Left ventricle myocardium inferior (tissue), 1 donor: ENCODE results near the gene SLAMF1. TPM values are rescaled to one million over a fixed set of nuclear protein-coding genes. Genes with fewer than 3 reads are reported as not detected.

Experiments used
- DNase-seq: peaks from one replicate; pipeline ENCODE4 v3.0.0-alpha.2; 2020
- H3K27ac ChIP-seq: fragments of 200-600 bp; replicated peaks from 2 replicates; pipeline ENCODE4 v1.8.0; 2021
- H3K27me3 ChIP-seq: fragments of 200-600 bp; 2 replicates; pipeline ENCODE4 v1.8.0; 2021; ENCODE audit warnings: low read depth
- H3K36me3 ChIP-seq: fragments of 200-600 bp; 2 replicates; pipeline ENCODE4 v1.8.0; 2021
- H3K4me1 ChIP-seq: fragments of 200-600 bp; 2 replicates; pipeline ENCODE4 v1.8.0; 2021
- H3K4me3 ChIP-seq: fragments of 200-600 bp; 2 replicates; pipeline ENCODE4 v1.8.0; 2021; ENCODE audit warnings: mild to moderate bottlenecking, moderate library complexity
- H3K9me3 ChIP-seq: fragments of 200-600 bp; replicated peaks from 2 replicates; pipeline ENCODE4 v1.8.0; 2021
- CTCF ChIP-seq: fragments of 200-600 bp; IDR thresholded peaks from 2 replicates; pipeline ENCODE4 v1.8.0; 2021; ENCODE audit warnings: antibody characterized with exemption, mild to moderate bottlenecking, borderline replicate concordance
- intact Hi-C: fragments of 100-400 bp; cut with micrococcal nuclease; formaldehyde crosslinking; loops from one replicate; pipeline ENCODE4 v1.11.0; 2022
- total RNA-seq: library from RNA; stranded (reverse); fragmentation: NEBNext Ultra II Directional; extraction: Animal tissue kit (Norgen Biotek cat#: 25700); gene quantifications from one replicate; pipeline ENCODE4 v1.2.1, GENCODE V29; 2021
- donor health status: DM: no; HTN: yes; CAD: no; lungs with severe emphysema.

SLAMF1 gene
- total RNA-seq, 1 donor from 2014 or later: not detected

DNA sequence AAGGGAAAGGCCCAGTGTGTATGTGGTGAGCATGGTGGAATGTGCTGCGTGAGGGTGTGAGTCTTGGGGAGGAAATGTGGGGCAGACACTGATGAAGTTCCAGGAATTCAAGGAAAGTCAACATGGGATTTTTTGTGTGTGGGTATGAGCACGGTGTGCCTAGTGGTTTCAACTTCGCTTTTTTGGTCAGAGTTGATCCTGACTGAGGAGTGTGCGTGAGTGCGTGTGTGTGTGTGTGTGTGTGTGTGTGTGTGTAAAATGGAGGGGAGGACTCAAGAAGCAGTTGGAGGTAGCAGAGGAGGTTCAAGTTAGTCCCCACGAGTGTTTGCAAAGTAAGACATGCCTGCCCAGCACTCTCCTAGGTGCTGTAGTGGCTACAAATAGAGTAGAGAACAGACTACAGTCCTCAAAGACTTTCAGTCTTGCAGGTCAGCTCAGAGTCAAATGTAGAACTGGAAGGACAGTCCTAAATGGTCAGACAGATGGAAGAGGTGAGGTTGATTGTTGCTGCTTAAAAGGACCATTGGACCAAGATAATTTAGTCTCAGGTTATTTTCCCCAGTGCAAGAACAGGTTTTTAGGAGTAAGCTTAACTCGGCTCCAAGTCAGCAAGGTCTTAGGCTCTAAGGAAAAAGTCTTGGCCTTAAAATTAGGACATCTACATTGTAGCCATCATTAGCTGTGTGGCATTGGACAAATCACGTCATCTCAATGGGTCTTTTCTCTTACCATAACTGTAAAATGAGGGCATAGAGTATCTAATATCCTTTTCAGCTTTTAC is 25.0 kb downstream of the SLAMF1 start:
- no peak for DNase-seq
- H3K9me3 ChIP-seq: no peaks in the 10 kb centered on the region
- H3K27ac ChIP-seq: no peak overlapping the region
- peaks cover 4% of the 10 kb centered on the region for H3K4me1 ChIP-seq
- H3K27me3 ChIP-seq: no peaks in the 10 kb centered on the region
- TF ChIP-seq CTCF: no peak
- no peak overlapping the region for H3K4me3 ChIP-seq
- intact Hi-C loops: no loop called here
- no peaks in the 10 kb centered on the region for H3K36me3 ChIP-seq

GRCh38 chr1:160620942-160621632 is 25.8 kb downstream of the SLAMF1 start:
- no peak for DNase-seq
- Histone ChIP-seq H3K27me3 (no peaks in the 10 kb centered on the region), H3K4me3 (no peak overlapping the region), H3K36me3 (no peaks in the 10 kb centered on the region), H3K9me3 (no peaks in the 10 kb centered on the region), H3K27ac (no peak overlapping the region), H3K4me1 (peaks cover under 1% of the 10 kb centered on the region)
- no peak for TF ChIP-seq CTCF
- intact Hi-C loops: no loop called here

DNA sequence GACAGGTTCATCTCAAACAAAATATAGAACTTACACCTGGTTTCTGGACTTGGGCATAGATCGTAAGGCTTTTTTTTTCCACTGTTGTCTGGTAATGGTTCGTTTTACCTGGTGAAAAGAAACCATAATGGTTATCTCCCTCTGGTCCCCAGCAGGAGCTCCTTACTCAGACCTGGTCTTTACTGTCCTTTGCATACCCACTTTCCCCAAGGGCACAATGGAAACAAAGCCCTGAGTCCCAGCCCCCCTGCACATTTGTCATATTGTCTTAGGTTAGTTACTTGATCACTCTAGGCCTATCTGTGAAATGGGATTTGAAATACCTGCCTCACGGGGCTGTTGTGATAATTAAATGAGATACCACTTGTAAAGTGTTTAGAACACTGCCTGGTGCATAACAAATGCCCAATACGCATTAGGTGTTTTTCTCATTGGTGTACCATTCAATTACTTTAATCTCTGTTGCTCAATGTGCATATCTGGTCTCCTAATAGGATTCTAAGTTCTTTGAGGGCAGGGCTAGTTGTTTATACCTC is 27.0 kb downstream of the SLAMF1 start:
- H3K27ac ChIP-seq: no peak overlapping the region
- TF ChIP-seq CTCF: no peak
- intact Hi-C loops: no loop called here

DNA sequence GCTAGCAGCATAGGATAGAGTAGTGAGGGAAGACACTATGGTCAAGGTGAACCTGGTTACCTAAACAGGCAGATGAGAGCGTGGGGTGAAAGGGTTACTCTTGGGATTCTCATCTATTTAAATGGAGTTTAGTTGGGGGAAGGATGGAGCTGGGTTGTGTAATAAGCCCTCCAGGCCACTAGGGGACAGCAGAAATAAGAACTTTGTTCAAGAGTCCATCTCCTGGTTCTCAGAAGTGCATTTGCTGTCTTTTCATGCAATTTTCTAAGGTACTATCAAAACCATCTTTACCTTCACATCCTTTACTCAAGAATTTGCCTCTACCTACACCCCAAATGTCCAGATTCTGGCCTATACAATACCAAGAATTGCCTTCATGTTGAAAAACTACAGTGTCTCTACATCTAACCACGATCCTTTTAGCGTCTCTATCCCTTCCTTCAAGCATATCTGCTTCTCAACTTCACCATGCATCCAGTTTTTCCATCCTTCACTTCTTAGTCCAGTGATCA is 28.0 kb downstream of the SLAMF1 start:
- Histone ChIP-seq H3K4me3 (no peak overlapping the region), H3K9me3 (no peaks in the 10 kb centered on the region), H3K4me1 (no peaks in the 10 kb centered on the region), H3K36me3 (no peaks in the 10 kb centered on the region), H3K27me3 (peaks cover 2% of the 10 kb centered on the region), H3K27ac (no peak overlapping the region)
- intact Hi-C loops: no loop called here
- DNase-seq: no peak
- TF ChIP-seq CTCF: peak; percentile 52

More for the DNA sequence above, 27.0 kb downstream of the SLAMF1 start:
- no peak overlapping the region for H3K4me3 ChIP-seq
- no peaks in the 10 kb centered on the region for H3K27me3 ChIP-seq
- no peaks in the 10 kb centered on the region for H3K36me3 ChIP-seq
- no peak for DNase-seq
- no peaks in the 10 kb centered on the region for H3K9me3 ChIP-seq
- H3K4me1 ChIP-seq: no peaks in the 10 kb centered on the region

GRCh38 chr1:160618327-160618726 is 28.5 kb downstream of the SLAMF1 start:
- no peak overlapping the region for H3K4me3 ChIP-seq
- H3K36me3 ChIP-seq: no peaks in the 10 kb centered on the region
- peaks cover 7% of the 10 kb centered on the region for H3K27me3 ChIP-seq
- no peaks in the 10 kb centered on the region for H3K9me3 ChIP-seq
- H3K4me1 ChIP-seq: no peaks in the 10 kb centered on the region
- no peak overlapping the region for H3K27ac ChIP-seq
- intact Hi-C loops: no loop called here
- no peak for TF ChIP-seq CTCF
- DNase-seq: no peak
